Mucosa of gallbladder (tissue), 1 donor: ENCODE results near the gene CYSTM1. TPM values are rescaled to one million over a fixed set of nuclear protein-coding genes. Genes with fewer than 3 reads are reported as not detected.

Source experiments
- DNase-seq: peaks from one replicate; pipeline ENCODE4 v3.0.0-alpha.2; 2020; ENCODE audit warnings: low spot score
- total RNA-seq: library from RNA; stranded (reverse); gene quantifications from one replicate; pipeline ENCODE4 v1.2.1, GENCODE V29; 2021
- donor health status: DM: no; HTN: no; CAD: no.

CYSTM1 gene
- total RNA-seq, 1 donor from 2014 or later, result 382 TPM

- no peak for DNase-seq
Observed at GRCh38 chr5:140255460-140256157, 80.6 kb downstream of the CYSTM1 start.

- DNase-seq, result no peak
Observed at GRCh38 chr5:140256726-140257125, 81.7 kb downstream of the CYSTM1 start.

GRCh38 chr5:140258016-140258415, 83.0 kb downstream of the CYSTM1 start:
- no peak for DNase-seq

- DNase-seq, result no peak
Observed at GRCh38 chr5:140258873-140259272, 83.9 kb downstream of the CYSTM1 start.

- DNase-seq, result peak; percentile 53
Observed at GRCh38 chr5:140259500-140259899, 84.5 kb downstream of the CYSTM1 start.

- DNase-seq, result peak; percentile 3
Observed at GRCh38 chr5:140260089-140260656, 85.2 kb downstream of the CYSTM1 start.

- peak; percentile 87 for DNase-seq
Observed at GRCh38 chr5:140261403-140262171, 86.6 kb downstream of the CYSTM1 start.

- DNase-seq, result no peak
Observed at GRCh38 chr5:140262221-140262620, 87.2 kb downstream of the CYSTM1 start.

- DNase-seq, result no peak
Observed at GRCh38 chr5:140262839-140263238, 87.9 kb downstream of the CYSTM1 start.

- no peak for DNase-seq
Observed at GRCh38 chr5:140265845-140266244, 90.9 kb downstream of the CYSTM1 start.

- DNase-seq, result no peak
Observed at GRCh38 chr5:140266471-140267200, 91.6 kb downstream of the CYSTM1 start.

- no peak for DNase-seq
Observed at GRCh38 chr5:140267201-140267540, 92.2 kb downstream of the CYSTM1 start.

GRCh38 chr5:140267559-140268018, 92.6 kb downstream of the CYSTM1 start:
- no peak for DNase-seq

GRCh38 chr5:140270008-140270407, 95.0 kb downstream of the CYSTM1 start:
- DNase-seq, result no peak

GRCh38 chr5:140273401-140273877, 98.5 kb downstream of the CYSTM1 start:
- DNase-seq, result peak; percentile 12

- no peak for DNase-seq
Observed at GRCh38 chr5:140275837-140276236, 100.8 kb downstream of the CYSTM1 start.

GRCh38 chr5:140282266-140282665, 107.3 kb downstream of the CYSTM1 start:
- no peak for DNase-seq

- DNase-seq, result no peak
Observed at GRCh38 chr5:140284013-140284412, 109.0 kb downstream of the CYSTM1 start.

GRCh38 chr5:140286424-140286823, 111.4 kb downstream of the CYSTM1 start:
- DNase-seq, result no peak

- no peak for DNase-seq
Observed at GRCh38 chr5:140287801-140288521, 113.0 kb downstream of the CYSTM1 start.
